GM19240 (cell line): ENCODE data around the gene ZFR2.
"Not testable (repeated sequence)": the region's sequence is repeated elsewhere in the genome, so short reads cannot be mapped to it uniquely, and the experiment has no call there.

Source experiments
- DNase-seq: peaks from one replicate; pipeline ENCODE4 v3.0.0; 2011; ENCODE audit warnings: low spot score; ENCODE audit not compliant: insufficient read length

Gene ZFR2

DNA sequence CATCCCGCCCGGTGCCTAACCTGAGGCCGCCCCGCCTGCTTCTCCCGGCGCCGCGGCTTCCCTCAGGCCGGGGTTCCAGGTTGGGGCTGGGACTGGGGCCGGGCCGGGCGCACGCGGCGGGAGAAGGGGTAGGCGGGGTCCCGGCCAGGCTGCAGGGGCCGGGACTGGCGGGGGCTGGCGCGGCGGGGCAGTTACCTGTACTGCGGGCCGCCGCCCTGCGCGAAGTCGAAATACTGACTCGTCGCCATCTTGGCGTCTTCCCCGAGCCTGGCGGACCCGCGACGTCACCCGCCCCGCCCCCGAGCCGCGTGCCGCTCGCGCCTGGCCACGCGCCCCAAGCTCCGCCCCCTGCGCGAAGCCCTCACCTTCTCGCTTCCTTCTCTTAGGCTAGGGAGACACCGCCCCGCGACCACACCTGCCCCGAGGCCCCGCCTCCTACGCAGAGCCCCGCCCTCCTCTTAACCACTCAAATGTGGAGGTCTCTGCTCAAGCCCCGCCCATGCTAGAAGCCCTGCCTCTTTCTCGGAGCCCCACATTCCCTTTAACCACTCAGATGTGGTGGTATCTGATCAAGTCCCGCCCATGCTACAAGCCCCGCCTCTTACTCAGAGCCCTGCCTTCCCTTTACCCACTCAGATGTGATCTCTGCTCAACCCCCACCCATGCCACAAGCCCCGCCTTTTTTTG, at the start of gene ZFR2:
TSS of gene ZFR2 (minus strand) at position 269 of the 687 bp plus-strand sequence. CDS start at position 248, 21 bp downstream.
- no peak for DNase-seq

DNA sequence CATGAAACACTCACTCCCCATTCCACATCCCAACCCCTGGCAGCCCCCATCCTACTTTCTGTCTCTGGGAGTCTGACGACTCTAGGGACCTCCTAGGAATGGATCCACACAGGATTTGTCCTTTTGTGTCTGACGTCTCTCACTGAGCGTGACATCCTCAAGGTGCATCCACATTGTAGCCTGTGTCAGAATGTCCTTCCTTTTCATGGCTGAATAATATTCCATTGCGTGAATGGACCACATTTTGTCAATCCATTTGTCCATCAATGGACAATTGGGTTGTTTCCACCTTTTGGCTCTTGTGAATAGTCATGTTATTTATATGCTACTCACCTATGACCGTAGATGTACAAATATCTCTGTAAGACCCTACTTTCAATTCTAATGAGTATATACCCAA, 47.2 kb upstream of the ZFR2 start:
- DNase-seq: no peak

DNA sequence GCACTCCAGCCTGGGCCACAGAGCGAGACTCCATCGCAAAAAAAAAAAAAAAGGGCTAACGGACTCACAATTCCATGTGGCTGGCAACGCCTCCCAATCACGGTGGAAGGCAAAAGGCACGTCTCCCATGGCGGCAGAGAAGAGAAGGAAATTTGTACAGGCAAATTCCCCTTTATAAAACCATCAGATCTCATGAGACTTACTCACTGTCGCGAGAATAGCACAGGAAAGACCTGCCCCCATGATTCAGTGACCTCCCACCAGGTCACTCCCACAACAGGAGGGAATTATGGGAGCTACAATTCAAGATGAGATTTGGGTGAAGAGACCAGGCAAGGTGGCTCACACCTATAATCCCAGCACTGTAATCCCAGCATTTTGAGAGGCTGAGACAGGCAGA, 45.4 kb upstream of the ZFR2 start:
- no peak for DNase-seq

DNA sequence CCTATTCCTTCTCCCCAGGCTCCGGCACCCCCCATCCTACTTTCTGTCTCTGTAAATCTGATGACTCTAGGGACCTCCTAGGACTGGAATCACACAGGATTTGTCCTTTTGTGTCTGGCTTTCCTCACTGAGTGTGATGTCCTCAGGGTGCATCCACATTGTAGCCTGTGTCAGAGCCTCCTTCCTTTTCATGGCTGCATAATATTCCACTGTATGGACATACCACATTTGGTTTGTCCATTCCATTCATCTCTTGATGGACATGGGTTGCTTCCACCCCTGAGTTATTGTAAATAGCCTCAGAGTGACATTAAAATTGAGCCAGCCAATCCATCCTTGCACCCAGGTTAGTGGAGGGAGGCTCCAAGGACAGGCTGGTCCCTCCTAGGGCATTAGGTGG, 41.3 kb upstream of the ZFR2 start:
- no peak for DNase-seq

DNA sequence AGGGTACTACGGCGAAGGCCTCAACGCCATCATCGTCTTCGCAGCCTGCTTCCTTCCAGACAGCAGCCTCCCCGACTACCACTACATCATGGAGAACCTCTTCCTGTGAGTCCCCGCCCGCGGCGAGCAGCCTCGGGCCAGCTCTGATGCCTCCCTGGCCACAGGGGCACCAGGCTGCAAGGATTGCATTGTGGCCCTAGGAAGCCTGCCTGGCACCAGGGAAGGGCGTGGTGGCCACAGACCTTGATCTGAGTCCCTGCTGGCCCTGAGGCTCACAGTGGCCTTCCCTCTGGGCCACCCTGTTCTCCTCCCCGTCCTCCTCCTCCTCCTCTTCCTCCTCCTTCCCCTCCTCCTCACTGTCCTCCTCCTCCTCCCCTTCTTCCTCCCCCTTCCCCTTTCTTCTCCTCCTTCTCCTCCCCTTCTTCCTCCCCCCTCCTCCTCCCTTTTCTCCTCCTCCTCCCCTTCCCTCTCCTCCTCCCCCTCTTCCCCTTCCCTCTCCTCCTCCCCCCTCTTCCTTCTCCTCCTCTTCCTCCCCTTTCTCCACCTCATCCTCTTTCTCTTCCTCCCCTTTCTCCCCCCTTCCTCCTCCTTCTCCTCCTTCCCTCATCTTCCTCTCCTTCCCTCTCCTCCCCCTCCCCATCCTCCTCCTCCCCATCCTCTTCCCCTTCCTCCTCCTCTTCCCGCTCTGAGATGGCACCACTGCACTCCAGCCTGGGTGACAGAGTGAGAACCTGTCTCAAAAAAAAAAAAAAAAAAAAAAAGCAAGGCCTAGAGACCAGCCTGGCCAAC, 39.6 kb upstream of the ZFR2 start:
- no peak for DNase-seq

DNA sequence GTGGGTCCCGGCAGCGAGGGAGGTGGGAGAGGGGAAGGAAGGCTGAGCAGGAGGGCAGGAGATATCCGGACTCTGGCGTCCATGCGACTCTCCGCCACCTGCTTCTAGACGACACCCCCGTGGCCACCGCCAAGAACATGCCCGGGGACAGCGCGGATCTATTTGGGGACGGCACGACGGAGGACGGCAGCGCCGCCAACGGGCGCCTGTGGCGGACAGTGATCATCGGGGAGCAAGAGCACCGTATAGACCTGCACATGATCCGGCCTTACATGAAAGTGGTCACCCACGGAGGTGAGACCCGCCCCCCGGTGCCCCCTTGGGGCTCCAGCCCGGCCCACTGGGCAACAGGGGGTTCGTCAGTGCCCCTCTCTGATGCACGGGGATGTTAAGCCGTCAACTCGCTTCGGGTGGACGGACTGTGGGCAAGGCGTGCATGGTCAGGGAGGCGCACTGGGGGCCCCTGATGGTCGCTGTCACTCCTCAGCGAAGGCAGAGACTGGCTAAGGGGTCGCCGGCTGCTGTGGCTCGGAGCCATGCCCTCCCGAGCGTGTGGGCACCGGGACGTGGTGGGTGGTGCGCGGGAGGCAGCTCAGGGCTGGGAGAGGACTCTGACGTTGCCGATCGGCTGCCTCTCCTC, 38.9 kb upstream of the ZFR2 start:
- DNase-seq: no peak

DNA sequence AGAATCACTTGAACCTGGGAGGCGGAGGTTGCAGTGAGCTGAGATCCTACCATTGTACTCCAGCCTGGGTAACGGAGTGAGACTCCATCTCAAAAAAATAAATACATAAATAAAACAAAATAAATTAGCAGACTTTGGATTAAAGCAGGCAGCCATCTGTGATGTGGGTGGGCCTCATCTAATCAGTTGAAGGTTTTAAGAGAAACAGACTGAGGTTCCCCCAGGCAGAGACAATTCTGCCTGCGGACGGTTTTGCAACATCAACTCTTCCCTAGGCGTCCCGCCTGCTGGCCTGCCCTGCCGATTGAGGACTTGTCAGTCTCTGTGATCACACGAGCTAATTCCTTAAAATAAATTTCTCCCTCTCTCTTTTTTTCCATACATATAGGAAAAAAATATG, 35.4 kb upstream of the ZFR2 start:
- DNase-seq: no peak

DNA sequence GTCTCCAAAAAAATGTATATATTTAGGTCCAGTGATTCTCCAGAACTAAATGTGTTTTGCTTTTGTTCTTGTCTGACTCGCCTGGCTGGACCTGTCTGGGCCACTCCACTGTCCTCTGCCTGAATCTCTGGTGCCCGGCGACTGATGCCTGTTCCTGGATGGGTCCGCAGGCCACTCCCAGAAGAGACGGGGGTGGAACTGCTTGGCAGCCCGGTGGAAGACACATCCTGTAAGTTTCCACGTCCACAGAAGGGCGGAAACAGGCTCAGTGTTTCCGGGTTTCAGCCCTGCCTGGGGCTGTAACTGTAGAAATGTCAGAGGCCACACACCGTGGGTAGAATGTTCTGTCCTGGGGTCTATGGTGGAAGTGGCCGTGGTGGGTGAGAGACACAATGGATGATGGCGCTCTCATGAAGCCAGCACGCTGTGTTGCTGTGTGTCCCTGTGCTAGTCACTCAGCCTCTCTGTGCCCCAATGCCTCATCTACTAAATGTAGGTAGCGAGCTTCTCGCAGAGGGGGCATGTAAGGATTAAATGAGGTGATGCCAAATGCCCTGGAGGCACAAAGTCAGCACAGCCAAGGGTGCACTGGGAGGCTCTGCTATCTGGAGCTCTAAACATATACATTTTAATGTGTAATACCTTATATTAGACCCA, 33.6 kb upstream of the ZFR2 start:
- no peak for DNase-seq

DNA sequence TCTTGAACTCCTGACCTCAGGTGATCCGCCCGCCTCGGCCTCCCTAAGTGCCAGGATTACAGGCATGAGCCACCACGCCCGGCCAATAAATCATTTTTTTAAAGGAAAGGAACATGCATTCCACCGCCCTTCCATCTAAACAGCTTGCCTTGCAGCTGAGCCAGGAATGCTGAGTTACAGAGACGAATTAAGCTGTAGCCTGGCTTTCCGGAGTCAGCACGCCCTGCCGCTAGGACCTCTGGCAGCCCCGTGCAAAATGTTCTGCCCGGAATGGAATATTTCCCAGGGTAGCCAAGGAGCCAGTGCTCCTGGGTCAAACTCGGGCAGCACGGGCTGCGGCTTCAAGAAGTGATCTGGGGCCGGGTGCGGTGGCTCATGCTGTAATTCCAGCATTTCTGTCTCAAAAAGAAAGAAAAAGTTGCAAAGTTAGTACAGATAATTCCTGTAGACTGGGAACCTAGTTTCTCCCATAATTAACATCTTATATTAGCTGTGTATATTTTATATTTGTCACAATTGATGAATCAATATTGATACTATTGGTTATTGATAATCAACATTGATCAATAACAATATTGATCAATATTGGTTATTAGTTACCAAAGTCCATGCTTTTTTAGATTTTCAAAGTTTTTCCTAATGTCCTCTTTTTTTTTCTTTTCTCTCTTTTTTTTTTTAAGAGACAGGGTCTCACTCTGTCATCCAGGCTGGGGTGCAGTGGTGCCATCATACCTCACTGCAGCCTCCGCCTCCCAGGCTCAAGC, 30.9 kb upstream of the ZFR2 start:
- no peak for DNase-seq

DNA sequence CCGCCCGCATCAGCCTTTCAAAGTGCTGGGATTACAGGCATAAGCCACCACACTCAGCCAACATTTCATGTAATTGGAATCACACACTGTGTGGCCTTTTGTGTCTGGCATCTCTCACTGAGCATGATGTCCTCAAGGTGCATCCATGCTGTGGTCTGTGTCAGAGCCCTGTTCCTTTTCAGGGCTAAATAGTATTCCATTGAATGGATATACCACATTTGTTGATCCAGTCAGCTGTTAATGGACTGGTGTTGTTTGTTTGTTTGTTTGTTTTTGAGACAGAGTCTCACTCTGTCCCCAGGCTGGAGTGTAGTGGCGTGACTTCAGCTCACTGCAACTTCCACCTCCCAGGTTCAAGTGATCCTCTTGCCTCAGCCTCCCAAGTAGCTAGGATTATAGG, 29.6 kb upstream of the ZFR2 start:
- DNase-seq: no peak

DNA sequence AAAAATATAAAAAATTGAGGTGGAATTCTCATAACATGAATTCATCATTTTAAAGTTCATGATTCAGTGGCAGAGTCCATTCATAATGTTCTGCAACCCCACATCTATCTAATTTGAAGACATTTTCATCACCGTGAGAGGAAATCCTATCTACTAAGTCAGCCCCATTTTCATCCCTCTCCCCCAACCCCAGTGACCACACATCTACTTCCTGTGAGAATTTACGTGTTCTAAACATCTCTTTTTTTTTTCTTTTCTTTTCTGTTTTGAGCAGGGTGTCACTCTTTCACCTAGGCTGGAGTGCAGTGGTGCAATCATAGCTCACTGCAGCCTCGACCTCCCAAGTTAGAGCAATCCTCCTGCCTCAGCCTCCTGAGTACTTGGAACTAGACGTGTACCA, 29.1 kb upstream of the ZFR2 start:
- no peak for DNase-seq

DNA sequence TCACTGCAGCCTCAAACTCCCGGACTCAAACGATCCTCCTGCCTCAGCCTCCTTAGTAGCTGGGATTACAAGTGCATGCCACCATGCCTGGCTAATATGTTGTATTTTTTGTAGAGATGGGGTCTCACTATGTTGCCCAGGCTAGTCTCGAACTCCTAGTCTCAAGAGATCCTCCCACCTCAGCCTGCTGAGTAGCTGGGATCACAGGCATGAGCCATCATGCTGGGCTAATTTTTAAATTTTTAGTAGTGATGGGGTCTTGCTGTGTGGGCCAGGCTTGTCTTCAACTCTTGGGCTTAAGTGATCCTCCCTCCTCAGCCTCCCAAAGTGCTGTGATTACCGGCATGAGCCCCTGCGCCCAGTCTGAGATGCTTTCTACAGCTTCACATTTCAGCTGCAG, 26.9 kb upstream of the ZFR2 start:
- no peak for DNase-seq

DNA sequence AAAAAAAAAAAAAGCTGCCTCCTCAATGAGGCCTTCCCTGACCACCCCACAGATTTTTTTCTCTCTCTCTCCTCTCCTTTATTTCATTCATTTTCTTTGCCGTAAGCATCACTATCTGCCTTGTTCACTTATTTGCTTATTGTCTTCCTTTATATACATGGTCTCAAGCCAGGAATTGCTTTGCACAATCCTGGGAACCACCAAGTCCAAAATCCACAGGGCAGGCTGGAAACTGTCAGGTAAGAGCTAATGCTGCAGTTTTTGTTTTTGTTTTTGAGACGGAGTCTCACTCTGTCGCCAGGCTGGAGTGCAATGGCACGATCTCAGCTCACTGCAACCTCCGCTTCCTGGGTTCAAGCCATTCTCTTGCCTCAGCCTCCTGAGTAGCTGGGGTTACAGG, 26.1 kb upstream of the ZFR2 start:
- not testable (repeated sequence) for DNase-seq

DNA sequence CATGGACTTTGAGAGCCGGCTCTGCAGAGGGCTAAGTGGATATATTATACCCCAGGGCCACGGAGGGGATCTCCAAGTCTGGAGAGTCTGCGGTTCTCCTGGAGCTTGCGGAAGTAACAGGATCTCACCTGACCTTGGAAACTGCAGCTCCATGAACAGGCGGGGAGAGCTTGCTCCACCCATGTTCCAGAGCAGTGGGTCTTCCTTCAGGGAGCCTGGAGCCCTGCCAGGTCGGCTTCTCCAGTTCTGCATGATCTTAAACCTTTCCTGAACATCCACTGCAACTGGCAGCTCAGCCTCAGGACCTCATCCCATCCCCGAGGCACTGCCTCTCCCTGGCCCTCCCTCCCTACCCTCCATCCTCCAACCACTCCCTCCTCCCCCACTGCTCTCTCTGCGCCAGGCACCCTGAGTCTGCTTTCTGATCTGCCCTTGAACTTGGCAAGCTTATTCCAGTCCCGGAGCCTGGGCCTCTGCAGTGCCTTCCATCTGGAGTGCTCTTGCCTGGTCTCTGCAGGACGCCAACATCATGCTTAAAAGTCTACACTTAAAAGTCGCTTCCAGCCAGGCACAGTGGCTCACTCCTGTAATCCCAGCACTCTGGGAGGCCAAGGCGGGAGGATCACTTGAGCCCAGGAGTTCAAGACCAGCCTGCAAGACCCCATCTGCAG, 24.8 kb upstream of the ZFR2 start:
- no peak for DNase-seq

DNA sequence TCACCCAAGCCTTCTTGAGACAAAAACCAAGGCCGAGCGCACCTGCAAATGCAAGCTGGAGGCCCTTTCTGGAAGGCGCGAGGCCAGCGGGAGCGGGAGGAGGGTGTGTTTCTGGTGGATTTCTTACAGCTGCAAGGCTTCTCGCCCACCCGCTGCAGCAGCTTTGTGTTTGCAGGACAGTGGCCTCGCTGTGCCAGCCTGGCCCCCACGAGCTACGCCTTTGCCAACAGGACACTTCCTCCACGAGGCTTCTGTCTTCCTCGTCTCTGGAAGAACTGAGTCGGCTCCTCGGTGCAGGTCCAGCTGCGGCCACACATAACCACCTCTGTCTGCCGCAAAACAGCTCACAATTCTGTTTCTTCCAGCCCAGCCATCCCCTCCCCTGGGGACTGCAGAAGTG, 21.8 kb upstream of the ZFR2 start:
- no peak for DNase-seq

DNA sequence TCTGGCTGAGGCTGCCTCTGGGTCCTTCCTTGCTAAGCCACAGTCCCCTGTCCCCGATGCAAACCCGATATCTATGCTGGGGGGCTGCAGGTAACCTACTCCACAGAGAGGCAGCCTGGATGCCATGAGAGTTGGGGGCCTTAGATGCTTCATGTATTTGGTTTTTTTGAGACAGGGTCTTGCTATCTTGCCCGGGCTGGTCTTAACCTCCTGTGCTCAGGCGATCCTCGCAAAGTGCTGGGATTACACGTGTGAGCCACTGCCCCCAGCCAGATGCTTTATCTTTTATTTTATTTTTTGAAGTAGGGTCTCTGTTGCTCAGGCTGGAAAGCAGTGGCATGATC, 13.2 kb upstream of the ZFR2 start:
- DNase-seq: no peak

DNA sequence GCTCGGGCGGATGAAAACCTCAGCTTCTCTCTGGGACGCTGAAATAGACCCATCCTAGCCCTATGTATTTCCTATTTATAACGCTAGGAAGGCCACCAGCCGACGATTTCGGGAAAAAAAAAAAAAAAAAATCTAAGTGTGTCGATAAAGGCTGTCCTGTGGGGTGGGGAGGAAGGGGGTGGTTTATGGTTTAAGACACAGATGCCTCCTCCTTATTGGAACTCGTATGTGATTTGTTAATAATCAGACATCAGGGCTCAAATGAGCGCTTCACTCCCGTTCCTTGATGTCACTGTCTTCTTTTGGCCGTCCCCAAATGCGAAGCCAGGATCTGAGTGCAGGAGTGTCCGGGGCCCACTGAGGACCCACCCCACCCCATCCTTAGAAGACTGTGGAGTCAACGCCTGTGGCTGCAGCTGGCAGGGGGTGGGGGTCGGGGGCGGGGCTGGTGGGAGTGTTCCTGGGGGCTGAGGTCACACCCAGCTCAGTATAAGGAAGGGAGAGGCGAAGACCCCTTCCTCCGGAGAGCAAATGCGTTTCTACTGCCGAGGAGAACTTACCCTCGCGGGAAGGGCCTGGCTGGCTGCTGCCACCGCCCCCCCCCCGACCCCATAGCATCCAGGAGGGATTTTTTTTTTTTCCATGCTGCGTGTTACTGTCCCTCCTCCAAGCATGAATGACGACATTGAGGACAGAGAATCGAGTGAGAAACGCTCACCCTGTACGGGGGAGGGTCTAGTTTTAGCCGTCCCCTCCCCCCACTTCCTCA, 12.6 kb upstream of the ZFR2 start:
- DNase-seq: no peak

DNA sequence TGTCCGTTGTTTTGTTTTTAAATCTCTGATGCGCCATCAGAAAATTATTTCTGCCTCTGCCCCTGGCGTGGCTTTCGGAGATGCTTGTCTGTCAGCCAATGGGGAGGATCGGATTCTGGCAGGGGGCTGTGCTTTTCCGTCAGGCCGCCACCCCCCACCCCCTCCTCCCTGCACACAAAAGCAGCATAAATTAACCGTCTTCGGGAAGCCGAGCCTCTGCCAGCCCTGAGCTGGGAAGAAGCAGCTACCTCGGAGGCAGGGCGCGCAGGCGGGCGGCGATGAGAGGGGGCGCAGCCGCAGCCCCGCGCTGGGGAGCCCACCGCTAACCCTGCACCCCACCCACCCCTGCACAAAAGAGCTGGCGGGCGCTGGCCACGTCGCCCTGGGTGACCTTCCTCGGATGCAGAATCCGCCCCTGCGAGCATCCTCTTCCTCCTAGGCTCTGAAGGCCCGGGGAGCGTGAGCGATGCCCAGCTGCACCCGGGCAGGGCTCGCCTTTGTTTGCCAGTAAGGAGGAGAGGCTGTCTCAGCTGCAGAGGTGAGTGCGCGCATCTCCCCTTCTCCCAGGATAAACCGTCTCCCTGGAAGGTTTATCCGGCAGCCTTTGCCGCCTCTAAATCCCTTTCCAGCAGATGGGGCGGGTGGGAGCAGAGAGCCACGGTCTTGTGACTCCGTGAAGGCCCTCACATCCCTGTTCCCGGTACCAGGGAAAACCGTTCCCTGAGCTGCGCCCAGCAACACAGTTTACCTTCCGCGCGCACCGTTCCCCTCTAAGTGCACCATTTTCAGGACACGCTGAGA, 11.8 kb upstream of the ZFR2 start, which contains the start of gene ATCAY:
TSS of gene ATCAY (plus strand) at position 215 of the 801 bp plus-strand sequence. CDS start 5,083 bp downstream, outside the sequence.
- no peak for DNase-seq

DNA sequence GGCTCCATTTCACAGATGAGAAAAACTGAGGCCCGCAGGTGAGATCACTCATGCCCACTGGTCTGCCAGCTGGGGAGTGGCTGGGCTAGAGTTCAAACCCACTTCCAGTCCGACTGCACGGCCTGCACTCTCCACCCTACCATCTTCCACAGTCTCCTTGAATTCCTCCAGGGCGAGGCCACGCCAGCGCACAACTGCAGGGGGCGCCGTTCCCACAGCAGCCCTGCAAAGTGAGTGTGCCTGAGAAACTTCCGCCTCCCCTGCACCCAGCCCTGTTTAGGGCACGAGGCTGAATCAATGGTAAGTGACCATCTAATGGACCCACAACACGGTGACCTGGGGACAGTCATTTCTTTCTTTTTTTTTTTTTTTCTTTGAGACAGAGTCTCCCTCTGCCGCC, 10.8 kb upstream of the ZFR2 start:
- no peak for DNase-seq
